ENCODE data around the gene LPCAT2. TPM values are rescaled to one million over a fixed set of nuclear protein-coding genes. Genes with fewer than 3 reads are reported as not detected.

LPCAT2 gene
- total and polyA plus RNA-seq, 2 donors (not counting 3 experiments of a cell fraction or from before 2014, with no cell fraction given): 64.5 to 72.9 TPM

GRCh38 chr16:55597928-55598327 lies 89.1 kb downstream of the LPCAT2 start:
- TF ChIP-seq GATA2 (IDR thresholded peaks at IDR 0.05; ENCODE audit: insufficient read depth, insufficient read length, low read depth, low read length) (no peak), EZH2 (IDR thresholded peaks at IDR 0.05; ENCODE audit: borderline replicate concordance, low read depth, low read length, severe bottlenecking) (no peak), JUN (IDR thresholded peaks at IDR 0.05; ENCODE audit: borderline replicate concordance, insufficient read depth, insufficient read length, low read depth) (no peak), POLR2AphosphoS5 (IDR thresholded peaks at IDR 0.05; ENCODE audit: insufficient read depth, low read depth, low read length) (no peak), FOS (IDR thresholded peaks at IDR 0.05; ENCODE audit: borderline replicate concordance, insufficient read depth, low read length) (no peak), POLR2A (IDR thresholded peaks at IDR 0.05; ENCODE audit: low read depth, low read length) (no peak), MAX (IDR thresholded peaks at IDR 0.05; ENCODE audit: insufficient read depth, insufficient read length) (no peak), CTCF (IDR thresholded peaks at IDR 0.05; ENCODE audit: extremely low read depth in 1 of 2, insufficient read depth in 1 of 2, low read depth in 1 of 2, low read length in 2 of 2) (no peak), MYC (IDR thresholded peaks at IDR 0.05; ENCODE audit: low read depth, low read length) (no peak)
- BruUV-seq (replicated peaks): no TSS peak
- no peak overlapping the region for H3K4me3 ChIP-seq (replicated peaks in 1 of 3; ENCODE audit: insufficient read depth in 1 of 3, low read depth in 1 of 3, low read length in 3 of 3)
- no peaks in the 10 kb centered on the region for H3K4me1 ChIP-seq (ENCODE audit: control insufficient read depth, extremely low read depth, insufficient read depth, low read length)
- no peak overlapping the region for H3K4me2 ChIP-seq (ENCODE audit: insufficient read depth, low read length)
- no peaks in the 10 kb centered on the region for H3K36me3 ChIP-seq (ENCODE audit: control insufficient read depth in 2 of 2, extremely low read depth in 1 of 2, insufficient read depth in 2 of 2, low read length in 2 of 2)
- no peaks in the 10 kb centered on the region for H3K9me3 ChIP-seq (replicated peaks; ENCODE audit: control insufficient read depth, insufficient read depth, low read length)
- no peak overlapping the region for H3K27ac ChIP-seq (ENCODE audit: insufficient read depth, low read depth, low read length)
- H3K27me3 ChIP-seq (ENCODE audit: control insufficient read depth in 2 of 2, insufficient read depth in 2 of 2, low read length in 2 of 2): no peaks in the 10 kb centered on the region
- no peak overlapping the region for H2AFZ ChIP-seq (ENCODE audit: low read depth, low read length)
- no peaks in the 10 kb centered on the region for H3K9me1 ChIP-seq (replicated peaks; ENCODE audit: control insufficient read depth, extremely low read depth, insufficient read depth, low read length)
- dilution Hi-C loops (cut with MboI; ENCODE audit: extremely low pct_ligation_motif_present, low sequenced_read_pairs) (no loop called here), intact Hi-C loops (cut with micrococcal nuclease) (no loop called here)
- POLR2A ChIA-PET: no interaction called here
- CTCF ChIA-PET: no interaction called here
- no peak overlapping the region for H3K9ac ChIP-seq (replicated peaks; ENCODE audit: extremely low read depth, insufficient read depth, low read length)
- H4K20me1 ChIP-seq (replicated peaks; ENCODE audit: control insufficient read depth, extremely low read depth, insufficient read depth, low read length): no peaks in the 10 kb centered on the region
- no peaks in the 10 kb centered on the region for H3K79me2 ChIP-seq (ENCODE audit: control insufficient read depth, insufficient read depth, low read length)
- FAIRE-seq (no peak), DNase-seq (ENCODE audit: low read depth, low spot score) (no peak)
